ENCODE measurements around the gene CLEC4M. TPM values are rescaled to one million over a fixed set of nuclear protein-coding genes. Genes with fewer than 3 reads are reported as not detected.

CLEC4M gene, protein sequence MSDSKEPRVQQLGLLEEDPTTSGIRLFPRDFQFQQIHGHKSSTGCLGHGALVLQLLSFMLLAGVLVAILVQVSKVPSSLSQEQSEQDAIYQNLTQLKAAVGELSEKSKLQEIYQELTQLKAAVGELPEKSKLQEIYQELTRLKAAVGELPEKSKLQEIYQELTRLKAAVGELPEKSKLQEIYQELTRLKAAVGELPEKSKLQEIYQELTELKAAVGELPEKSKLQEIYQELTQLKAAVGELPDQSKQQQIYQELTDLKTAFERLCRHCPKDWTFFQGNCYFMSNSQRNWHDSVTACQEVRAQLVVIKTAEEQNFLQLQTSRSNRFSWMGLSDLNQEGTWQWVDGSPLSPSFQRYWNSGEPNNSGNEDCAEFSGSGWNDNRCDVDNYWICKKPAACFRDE
- not detected in 5 replicates for total RNA-seq (2022; extraction: Qiagen RNA extraction)

DNA sequence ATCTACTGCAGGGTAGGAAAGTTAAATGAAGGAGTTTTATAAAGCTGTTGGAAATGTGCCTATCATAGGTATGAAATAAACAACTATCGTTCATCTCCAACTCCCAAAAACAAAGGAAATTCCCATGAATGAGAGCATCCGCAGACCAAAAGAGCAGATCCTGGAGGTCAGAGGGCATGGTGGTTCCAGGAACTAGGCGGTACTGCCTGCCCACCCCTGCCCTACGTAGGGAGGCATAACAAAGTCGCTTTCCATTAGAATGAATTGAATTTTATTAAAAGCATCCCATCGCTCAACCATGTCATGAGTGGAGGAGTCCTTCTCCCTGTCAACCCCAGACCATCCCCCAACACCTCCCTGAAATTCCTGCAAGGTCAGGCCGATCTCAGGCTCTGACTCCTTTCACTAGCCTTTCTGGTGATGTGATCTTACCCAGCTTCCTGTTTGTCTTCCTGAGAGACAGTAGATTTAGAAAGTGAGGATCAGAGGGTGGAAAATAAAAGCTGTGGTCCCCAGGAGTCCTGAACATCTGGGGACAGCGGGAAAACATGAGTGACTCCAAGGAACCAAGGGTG is at the start of gene CLEC4M:
Gene CLEC4M (plus strand): TSS at position 525 of the 575 bp plus-strand sequence. CDS start 24 bp downstream, at position 549.

DNA sequence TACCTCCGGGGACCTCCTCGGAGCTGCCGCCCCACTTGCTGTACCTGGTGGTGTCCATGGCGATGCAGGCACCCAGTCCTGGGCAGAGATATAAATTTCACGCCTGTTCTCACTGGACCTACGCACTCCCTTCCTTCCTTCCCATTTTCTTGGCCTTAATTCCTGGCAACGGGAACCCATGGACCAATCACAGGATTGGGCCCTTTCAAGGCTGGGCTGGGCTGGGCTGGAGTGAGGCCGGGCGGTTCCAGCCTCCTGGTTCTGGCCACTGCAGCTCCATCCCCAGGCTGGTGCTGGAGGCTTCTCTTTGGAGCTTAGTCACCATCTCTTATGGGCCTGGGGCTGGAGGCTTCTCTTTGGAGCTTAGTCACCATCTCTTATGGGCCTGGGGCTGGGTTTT is 31.0 kb upstream of the CLEC4M start, which contains the start of gene CLEC4G:
Gene CLEC4G (minus strand): TSS at position 66 of the 400 bp plus-strand sequence. CDS start 8 bp downstream, at position 58.

DNA sequence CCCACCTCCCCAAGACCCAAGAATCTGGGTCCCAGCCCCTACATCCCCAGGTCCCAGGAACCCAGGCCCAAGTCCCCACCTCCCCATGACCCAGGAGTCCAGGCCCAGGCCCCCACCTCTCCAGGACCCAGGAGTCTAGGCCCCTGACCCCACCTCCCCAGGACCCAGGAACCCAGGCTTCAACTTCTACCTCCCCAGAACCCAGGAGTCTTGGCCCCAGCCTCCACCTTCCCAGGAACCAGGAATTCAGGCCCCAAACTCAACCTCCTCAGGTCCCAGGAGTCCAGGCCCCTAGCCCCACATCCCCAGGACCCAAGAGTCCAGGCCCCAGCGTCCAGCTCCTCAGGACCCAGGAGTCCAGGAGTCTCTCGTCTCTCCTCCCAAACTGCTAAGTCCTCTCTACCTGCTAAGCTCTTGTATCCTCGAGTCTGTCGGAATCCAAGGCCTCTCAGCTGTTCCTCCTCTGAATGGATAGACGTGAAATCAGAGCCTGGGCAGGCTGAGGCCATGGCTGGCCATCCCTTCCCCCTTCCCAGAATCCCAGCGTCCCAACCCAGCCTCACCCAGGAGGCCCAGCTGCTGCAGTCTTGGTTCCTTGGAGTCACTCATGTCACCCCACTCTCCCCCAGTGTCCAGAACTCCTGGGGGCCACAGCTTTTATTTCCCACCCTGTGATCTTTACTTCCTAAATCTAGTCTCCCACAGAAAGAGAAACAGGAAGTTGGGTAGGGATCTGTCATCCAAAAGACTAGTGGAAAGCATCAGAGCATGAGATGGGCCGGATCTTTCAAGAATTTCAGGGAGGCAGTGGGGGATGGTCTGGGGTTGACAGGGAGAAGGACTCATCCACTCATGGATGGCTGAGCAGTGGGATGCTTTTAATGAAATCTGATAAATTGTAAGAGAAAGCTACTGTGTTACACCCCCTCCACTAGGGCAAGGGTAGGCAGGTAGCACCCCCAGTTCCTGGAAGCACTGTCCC is 15.8 kb upstream of the CLEC4M start, which contains the start of gene CD209:
Gene CD209 (minus strand): TSS at position 632 of the 982 bp plus-strand sequence. CDS start 23 bp downstream, at position 609.

Other genes with a start within 250 kb of the CLEC4M start
- 17.1 to 19.2 TPM (median 18.1 TPM) in 5 replicates for gene ZNF358, start 247.1 kb upstream of the CLEC4M start, total RNA-seq (2022; extraction: Qiagen RNA extraction)
- 9.7 to 13.4 TPM (median 12.8 TPM) in 5 replicates for gene MCOLN1, start 240.6 kb upstream of the CLEC4M start, total RNA-seq (2022; extraction: Qiagen RNA extraction)
- gene PNPLA6, start 227.5 kb upstream of the CLEC4M start, total RNA-seq (2022; extraction: Qiagen RNA extraction), result 27.9 to 37.9 TPM (median 34.0 TPM) in 5 replicates
- gene CAMSAP3, start 167.4 kb upstream of the CLEC4M start, total RNA-seq (2022; extraction: Qiagen RNA extraction), result 3.1 to 5.6 TPM (median 4.4 TPM) in 5 replicates
- gene XAB2, start 133.7 kb upstream of the CLEC4M start, total RNA-seq (2022; extraction: Qiagen RNA extraction), result 21.3 to 29.6 TPM (median 29.3 TPM) in 5 replicates
- gene PET100, start 133.4 kb upstream of the CLEC4M start, total RNA-seq (2022; extraction: Qiagen RNA extraction), result 51.2 to 68.8 TPM (median 52.9 TPM) in 5 replicates
- gene PCP2, start 129.5 kb upstream of the CLEC4M start, total RNA-seq (2022; extraction: Qiagen RNA extraction), result 0.22 to 0.26 TPM in 2 of 5 replicates, not detected in the others
- 32.2 to 44.6 TPM (median 42.6 TPM) in 5 replicates for gene STXBP2, start 126.1 kb upstream of the CLEC4M start, total RNA-seq (2022; extraction: Qiagen RNA extraction)
- not detected in 5 replicates for gene RETN, start 94.2 kb upstream of the CLEC4M start, total RNA-seq (2022; extraction: Qiagen RNA extraction)
- not detected in 5 replicates for gene MCEMP1, start 86.2 kb upstream of the CLEC4M start, total RNA-seq (2022; extraction: Qiagen RNA extraction)
- gene TRAPPC5, start 82.4 kb upstream of the CLEC4M start, total RNA-seq (2022; extraction: Qiagen RNA extraction), result 43.7 to 109 TPM (median 104 TPM) in 5 replicates
- gene FCER2, start 61.1 kb upstream of the CLEC4M start, total RNA-seq (2022; extraction: Qiagen RNA extraction), result not detected in 5 replicates
- gene CLEC4G, start 31.1 kb upstream of the CLEC4M start, total RNA-seq (2022; extraction: Qiagen RNA extraction), result not detected in 5 replicates
- not detected in 5 replicates for gene CD209, start 15.7 kb upstream of the CLEC4M start, total RNA-seq (2022; extraction: Qiagen RNA extraction)
- 1.2 to 2.1 TPM (median 1.6 TPM) in 5 replicates for gene EVI5L, start 67.0 kb downstream of the CLEC4M start, total RNA-seq (2022; extraction: Qiagen RNA extraction)
- 0.22 to 0.48 TPM (median 0.37 TPM) in 5 replicates for gene PRR36, start 111.1 kb downstream of the CLEC4M start, total RNA-seq (2022; extraction: Qiagen RNA extraction)
- gene LRRC8E, start 125.3 kb downstream of the CLEC4M start, total RNA-seq (2022; extraction: Qiagen RNA extraction), result 4.9 to 7.9 TPM (median 6.4 TPM) in 5 replicates
- gene MAP2K7, start 140.6 kb downstream of the CLEC4M start, total RNA-seq (2022; extraction: Qiagen RNA extraction), result 12.3 to 18.3 TPM (median 17.0 TPM) in 5 replicates
- gene TGFBR3L, start 151.6 kb downstream of the CLEC4M start, total RNA-seq (2022; extraction: Qiagen RNA extraction), result 0.73 to 2.3 TPM (median 2.1 TPM) in 5 replicates
- 20.5 to 32.0 TPM (median 30.8 TPM) in 5 replicates for gene SNAPC2, start 157.1 kb downstream of the CLEC4M start, total RNA-seq (2022; extraction: Qiagen RNA extraction)
- 8.5 to 24.3 TPM (median 22.2 TPM) in 5 replicates for gene CTXN1, start 162.9 kb downstream of the CLEC4M start, total RNA-seq (2022; extraction: Qiagen RNA extraction)
- gene TIMM44, start 180.4 kb downstream of the CLEC4M start, total RNA-seq (2022; extraction: Qiagen RNA extraction), result 26.8 to 32.5 TPM (median 29.3 TPM) in 5 replicates
- 61.7 to 69.8 TPM (median 66.7 TPM) in 5 replicates for gene ELAVL1, start 242.4 kb downstream of the CLEC4M start, total RNA-seq (2022; extraction: Qiagen RNA extraction)